ENCODE measurements around the gene DPP6. TPM values are rescaled to one million over a fixed set of nuclear protein-coding genes. Genes with fewer than 3 reads are reported as not detected.

DPP6 gene
- total and polyA plus RNA-seq, 9 of the 15 experiments (the other 6 are each of a cell fraction or from before 2014, with no cell fraction given) = not detected

GRCh38 chr7:154789404-154789803 is 737.2 kb downstream of the DPP6 start:
- 0% methylated on average over 6 of the region's 6 CpGs for WGBS (ENCODE audit: insufficient coverage, low coverage, missing lambda C conversion rate)
- Histone ChIP-seq H3K4me2 (ENCODE audit: insufficient read depth, low read length) (no peak overlapping the region), H3K79me2 (ENCODE audit: control insufficient read depth, insufficient read depth, low read length) (no peaks in the 10 kb centered on the region), H3K27me3 (ENCODE audit: control insufficient read depth in 2 of 2, insufficient read depth in 2 of 2, low read length in 2 of 2) (peaks cover 25 to 34% of the 10 kb centered on the region in 2 experiments), H3K9me3 (replicated peaks; ENCODE audit: control insufficient read depth, insufficient read depth, low read depth, low read length) (no peaks in the 10 kb centered on the region), H3K27ac (ENCODE audit: extremely low read depth, low read depth, low read length) (no peak overlapping the region), H4K20me1 (replicated peaks; ENCODE audit: control insufficient read depth, insufficient read depth, low read length) (0 out of 2 replicates have a peak, but pooled peaks cover 7% of the 10 kb centered on the region), H3K9me1 (ENCODE audit: control insufficient read depth, insufficient read depth, low read length) (no peaks in the 10 kb centered on the region), H3K4me3 (no peak overlapping the region), H3K36me3 (ENCODE audit: control insufficient read depth, insufficient read depth, low read length) (no peaks in the 10 kb centered on the region), H3K4me1 (replicated peaks in 1 of 2; ENCODE audit: control insufficient read depth in 2 of 2, insufficient read depth in 2 of 2, low read length in 2 of 2) (peaks cover 0 to 7% of the 10 kb centered on the region in 2 experiments; a peak in 2 of 5 replicates), H2AFZ (ENCODE audit: low read depth, low read length) (no peak overlapping the region), H3K9ac (ENCODE audit: insufficient read depth in 1 of 2, low read depth in 2 of 2, low read length in 2 of 2) (no peak overlapping the region)
- ATAC-seq = peak; percentile 81
- intact Hi-C loops (cut with micrococcal nuclease) = loop anchor here (1.0 to 10.0 kb wide), 4 partner anchors 45 to 275 kb away; no protein-coding TSS in a partner anchor
- no TSS peak for BruUV-seq (replicated peaks)
- peak in 2 of 4 experiments; percentile 50 to 63 for DNase-seq (ENCODE audit: extremely low read depth in 1 of 4, low spot score in 3 of 4)
- ChIA-PET CTCF (ENCODE audit: low intra/inter-chr PET ratio) (interaction anchor here (1.0 kb wide), 1 partner anchor 149 kb away, joined by 3 read pairs; no protein-coding TSS in a partner anchor), POLR2A (interaction anchor here (0.8 to 1.0 kb wide), 2 partner anchors 17 to 31 kb away, joined by 4 read pairs; no protein-coding TSS in a partner anchor)
- peak; percentile 92 for FAIRE-seq
- in situ Hi-C loops (cut with MboI) = loop anchor here (25.0 kb wide), 1 partner anchor 727 kb away; the partner anchor contains the start of gene DPP6
- peak; percentile 49; the same call in 1 of the 2 replicates for TF ChIP-seq REST (IDR thresholded peaks at IDR 0.05; ENCODE audit: borderline replicate concordance)
- TF ChIP-seq REST (CRISPR knock-in tag; IDR thresholded peaks at IDR 0.05; ENCODE audit: low read depth) = no peak
- TF ChIP-seq SMC3 (conservative IDR thresholded peaks at IDR 0.05; ENCODE audit: insufficient read depth, low read depth, low read length) = peak; percentile 54; the same call in 1 of the 2 replicates
- peak; percentile 68 to 80 (median 79) for TF ChIP-seq CTCF (IDR thresholded peaks at IDR 0.05 in 2 of 3, conservative IDR thresholded peaks at IDR 0.05 in 1 of 3; ENCODE audit: insufficient read depth in 2 of 3, low read depth in 1 of 3, low read length in 3 of 3)
- TF ChIP-seq MAFF (IDR thresholded peaks at IDR 0.05; ENCODE audit: low read length) = no peak
- peak; percentile 15 to 58; a peak in 2 of 4 replicates for TF ChIP-seq RAD21 (CRISPR knock-in tag; conservative IDR thresholded peaks at IDR 0.05 in 1 of 2, IDR thresholded peaks at IDR 0.05 in 1 of 2)
